Keratinocyte (primary cell): ENCODE results near the gene KRTAP20-1. TPM values are rescaled to one million over a fixed set of nuclear protein-coding genes. Genes with fewer than 3 reads are reported as not detected.

Source experiments
- DNase-seq: peaks from one replicate; pipeline ENCODE4 v3.0.0-alpha.2; 2011; ENCODE audit warnings: low read depth, missing footprints, low spot score
- FAIRE-seq: peaks from 2 replicates; lab custom pipeline; 2011; peaks lifted over from hg19 to GRCh38; lab: Jason Lieb, UNC
- H2AFZ ChIP-seq: 2 replicates; pipeline ENCODE4 v1.6.0; 2012; ENCODE audit warnings: low read length, control low read depth, inconsistent platforms; ENCODE audit not compliant: control insufficient read depth
- H3K27ac ChIP-seq: 2 replicates; pipeline ENCODE4 v1.5.1; 2011; ENCODE audit warnings: low read length; ENCODE audit not compliant: control insufficient read depth, insufficient read depth
- H3K27me3 ChIP-seq: 3 replicates; pipeline ENCODE4 v1.6.0; 2011; ENCODE audit warnings: low read length; ENCODE audit not compliant: control insufficient read depth, insufficient read depth; ENCODE audit errors: extremely low read depth
- H3K36me3 ChIP-seq, 2 experiments: 2 replicates in 1 of 2; 3 replicates in 1 of 2; pipeline ENCODE4 v1.5.1; 2011; ENCODE audit warnings: low read length in 2 of 2, mild to moderate bottlenecking in 1 of 2; ENCODE audit not compliant: control insufficient read depth in 2 of 2, insufficient read depth in 2 of 2; ENCODE audit errors: extremely low read depth in 1 of 2
- H3K4me1 ChIP-seq: 3 replicates; pipeline ENCODE4 v1.5.1; 2011; ENCODE audit warnings: low read length; ENCODE audit not compliant: control insufficient read depth, insufficient read depth; ENCODE audit errors: extremely low read depth
- H3K4me2 ChIP-seq: 3 replicates; pipeline ENCODE4 v1.6.0; 2011; ENCODE audit warnings: low read depth, low read length; ENCODE audit not compliant: control insufficient read depth, insufficient read depth; ENCODE audit errors: extremely low read depth
- H3K4me3 ChIP-seq, 3 experiments: fragments of 200-600 bp in 1 of 3; sonication (generic) in 1 of 3; 2 replicates in 2 of 3; 3 replicates in 1 of 3; pipeline ENCODE4 v1.5.1; 2011 to 2016; ENCODE audit warnings: low read length in 3 of 3, mild to moderate bottlenecking in 3 of 3, control low read depth in 2 of 3, inconsistent platforms in 1 of 3, low read depth in 1 of 3, mixed read lengths in 1 of 3, mixed run types in 1 of 3, moderate library complexity in 1 of 3; ENCODE audit not compliant: control insufficient read depth in 2 of 3, insufficient read depth in 2 of 3; ENCODE audit errors: extremely low read depth in 1 of 3
- H3K79me2 ChIP-seq: 2 replicates; pipeline ENCODE4 v1.6.0; 2012; ENCODE audit warnings: low read length; ENCODE audit not compliant: control insufficient read depth, insufficient read depth
- H3K9ac ChIP-seq: 3 replicates; pipeline ENCODE4 v1.6.0; 2011; ENCODE audit warnings: low read length; ENCODE audit not compliant: control insufficient read depth, insufficient read depth; ENCODE audit errors: extremely low read depth
- H3K9me1 ChIP-seq: 3 replicates; pipeline ENCODE4 v1.6.0; 2011; ENCODE audit warnings: low read length; ENCODE audit not compliant: control insufficient read depth, insufficient read depth; ENCODE audit errors: extremely low read depth
- H3K9me3 ChIP-seq: 2 replicates; pipeline ENCODE4 v1.5.1; 2012; ENCODE audit warnings: low read depth, low read length; ENCODE audit not compliant: control insufficient read depth
- H4K20me1 ChIP-seq: 3 replicates; pipeline ENCODE4 v1.6.0; 2011; ENCODE audit warnings: low read length; ENCODE audit not compliant: control insufficient read depth, insufficient read depth; ENCODE audit errors: extremely low read depth
- EZH2 ChIP-seq: IDR thresholded peaks from one replicate; pipeline ENCODE4 v1.6.1; 2012; ENCODE audit warnings: inconsistent platforms, mild to moderate bottlenecking, low read length, moderate library complexity
- dilution Hi-C: fragments of 300-500 bp; cut with MboI; formaldehyde crosslinking; loops from one replicate; pipeline ENCODE4 v1.7.0; 2020; ENCODE audit warnings: low sequenced_read_pairs; ENCODE audit not compliant: extremely low pct_ligation_motif_present
- polyA plus RNA-seq, 5 experiments: library from polyadenylated mRNA; depleted of rRNA in 3 of 5; stranded (reverse) in 3 of 5; stranded (forward) in 1 of 5; unstranded in 1 of 5; fragments of >200 nt; gene quantifications; 1 replicate in 1 of 5; 2 replicates in 3 of 5; 3 replicates in 1 of 5; pipeline versions ENCODE4 v1.2.1 to v1.2.3, GENCODE V29; 2011 to 2012; ENCODE audit warnings: missing spikeins in 2 of 5, low read depth in 1 of 5, low replicate concordance in 1 of 5
- TF ChIP-seq, protein P1 (sequence below), 3 experiments: IDR thresholded peaks in 1 of 3; conservative IDR thresholded peaks in 1 of 3; optimal IDR thresholded peaks in 1 of 3; 2 replicates in 2 of 3; 3 replicates in 1 of 3; pipeline versions ENCODE3 to v1.5.1; 2011; ENCODE audit warnings: low read length in 3 of 3, mild to moderate bottlenecking in 3 of 3, moderate library complexity in 2 of 3, control low read depth in 1 of 3, inconsistent platforms in 1 of 3; ENCODE audit not compliant: insufficient read depth in 2 of 3; ENCODE audit errors: extremely low read depth in 1 of 3

Gene KRTAP20-1
- polyA plus RNA-seq, 1 donor (not counting 4 experiments of a cell fraction or from before 2014, with no cell fraction given) = not detected

DNA sequence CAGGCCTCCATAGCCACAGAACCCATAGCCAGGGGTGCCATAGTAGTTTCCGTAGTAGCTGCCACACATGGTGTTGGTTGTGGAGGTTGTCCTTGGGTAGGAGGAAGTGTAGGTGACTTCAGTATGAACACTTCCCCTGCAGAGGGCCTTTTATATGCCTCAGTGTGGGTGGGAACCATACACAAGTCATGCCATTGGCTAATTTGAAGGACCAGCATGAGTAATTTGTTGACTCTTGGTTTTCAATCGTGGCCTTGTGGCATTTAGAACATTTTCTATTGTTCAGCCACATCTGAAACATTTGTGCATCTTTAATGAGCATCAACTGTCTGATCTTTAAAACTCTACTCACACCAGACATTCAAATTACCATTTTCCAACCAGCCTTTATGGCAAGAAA is 2.4 kb upstream of the KRTAP20-1 start, which contains the start of gene KRTAP6-1:
TSS of gene KRTAP6-1 (minus strand) at position 95 of the 400 bp plus-strand sequence. CDS start at position 69, 26 bp downstream.
- H3K9me1 ChIP-seq = no peaks in the 10 kb centered on the region
- no peaks in the 10 kb centered on the region for H3K9me3 ChIP-seq
- no peak within 1 kb of the TSS for H2AFZ ChIP-seq
- no peak within 1 kb of the TSS for H3K4me2 ChIP-seq
- FAIRE-seq (no peak), DNase-seq (no peak)
- no peaks in the 10 kb centered on the region for H3K27me3 ChIP-seq
- dilution Hi-C loops = no loop called here
- H3K79me2 ChIP-seq = no peaks in the 10 kb centered on the region
- no peaks in the 10 kb centered on the region for H3K36me3 ChIP-seq
- TF ChIP-seq EZH2 = no peak
- TF ChIP-seq, protein P1, sequence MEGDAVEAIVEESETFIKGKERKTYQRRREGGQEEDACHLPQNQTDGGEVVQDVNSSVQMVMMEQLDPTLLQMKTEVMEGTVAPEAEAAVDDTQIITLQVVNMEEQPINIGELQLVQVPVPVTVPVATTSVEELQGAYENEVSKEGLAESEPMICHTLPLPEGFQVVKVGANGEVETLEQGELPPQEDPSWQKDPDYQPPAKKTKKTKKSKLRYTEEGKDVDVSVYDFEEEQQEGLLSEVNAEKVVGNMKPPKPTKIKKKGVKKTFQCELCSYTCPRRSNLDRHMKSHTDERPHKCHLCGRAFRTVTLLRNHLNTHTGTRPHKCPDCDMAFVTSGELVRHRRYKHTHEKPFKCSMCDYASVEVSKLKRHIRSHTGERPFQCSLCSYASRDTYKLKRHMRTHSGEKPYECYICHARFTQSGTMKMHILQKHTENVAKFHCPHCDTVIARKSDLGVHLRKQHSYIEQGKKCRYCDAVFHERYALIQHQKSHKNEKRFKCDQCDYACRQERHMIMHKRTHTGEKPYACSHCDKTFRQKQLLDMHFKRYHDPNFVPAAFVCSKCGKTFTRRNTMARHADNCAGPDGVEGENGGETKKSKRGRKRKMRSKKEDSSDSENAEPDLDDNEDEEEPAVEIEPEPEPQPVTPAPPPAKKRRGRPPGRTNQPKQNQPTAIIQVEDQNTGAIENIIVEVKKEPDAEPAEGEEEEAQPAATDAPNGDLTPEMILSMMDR (optimal IDR thresholded peaks at IDR 0.05 in 1 of 3, IDR thresholded peaks at IDR 0.05 in 1 of 3, conservative IDR thresholded peaks at IDR 0.05 in 1 of 3; ENCODE audit: extremely low read depth in 1 of 3, insufficient read depth in 2 of 3, low read length in 3 of 3) = no peak
- H3K27ac ChIP-seq = no peak within 1 kb of the TSS
- no peak within 1 kb of the TSS for H3K4me3 ChIP-seq
- no peak within 1 kb of the TSS for H3K9ac ChIP-seq
- no peaks in the 10 kb centered on the region for H4K20me1 ChIP-seq
- no peaks in the 10 kb centered on the region for H3K4me1 ChIP-seq

DNA sequence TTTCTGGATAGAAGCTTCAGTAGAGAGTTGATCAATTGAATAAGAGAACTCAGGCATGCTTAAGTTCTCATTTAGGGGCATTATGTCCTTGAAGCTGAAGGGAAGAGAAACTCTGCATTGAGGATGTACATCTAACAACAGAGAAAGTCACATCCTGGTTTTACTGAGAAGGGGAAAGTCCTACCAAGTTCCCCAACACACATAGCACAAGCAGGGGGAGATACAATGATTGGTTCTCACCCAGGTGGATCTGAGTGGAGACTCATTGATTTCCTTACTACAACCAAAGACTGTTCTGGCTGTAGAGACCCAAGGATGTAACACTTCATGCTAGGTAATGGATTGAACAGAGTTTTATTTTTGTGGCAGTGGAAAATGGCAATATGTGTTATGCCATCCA is 1.0 kb upstream of the KRTAP20-1 start:
- Histone ChIP-seq H3K9ac (no peak overlapping the region), H3K9me3 (no peaks in the 10 kb centered on the region), H3K79me2 (no peaks in the 10 kb centered on the region), H3K4me3 (no peak overlapping the region), H3K27me3 (no peaks in the 10 kb centered on the region), H3K4me1 (no peaks in the 10 kb centered on the region), H3K36me3 (no peaks in the 10 kb centered on the region), H3K4me2 (no peak overlapping the region), H2AFZ (no peak overlapping the region), H3K27ac (no peak overlapping the region), H4K20me1 (no peaks in the 10 kb centered on the region), H3K9me1 (no peaks in the 10 kb centered on the region)
- no peak for DNase-seq
- TF ChIP-seq EZH2 = no peak
- TF ChIP-seq, protein P1 (optimal IDR thresholded peaks at IDR 0.05 in 1 of 3, IDR thresholded peaks at IDR 0.05 in 1 of 3, conservative IDR thresholded peaks at IDR 0.05 in 1 of 3; ENCODE audit: extremely low read depth in 1 of 3, insufficient read depth in 2 of 3, low read length in 3 of 3) = no peak
- no peak for FAIRE-seq
- dilution Hi-C loops = no loop called here
